HL-60/S4 treated with retinoic acid at 250 ng/mL for 4 days and 3 days (cell line): ENCODE data around the gene PAN2.
"Not testable (repeated sequence)": the region's sequence is repeated elsewhere in the genome, so short reads cannot be mapped to it uniquely, and the experiment has no call there.

ENCODE experiments used
- in situ Hi-C: fragments of 300-500 bp; cut with MboI; formaldehyde crosslinking; loops from 2 replicates; pipeline ENCODE4 v1.7.0; 2022; ENCODE audit warnings: low sequenced_read_pairs

The PAN2 gene

GRCh38 chr12:56278905-56279304, 54.9 kb downstream of the PAN2 start:
- in situ Hi-C loops, result no loop called here

GRCh38 chr12:56274299-56274698, 59.5 kb downstream of the PAN2 start:
- in situ Hi-C loops, result no loop called here

- in situ Hi-C loops, result not testable (repeated sequence)
Measured at GRCh38 chr12:56272468-56272867, 61.3 kb downstream of the PAN2 start.

GRCh38 chr12:56271031-56271430, 62.8 kb downstream of the PAN2 start:
- in situ Hi-C loops, result no loop called here

- in situ Hi-C loops, result no loop called here
Measured at GRCh38 chr12:56267443-56268071, 66.2 kb downstream of the PAN2 start.

GRCh38 chr12:56266693-56267442, 66.9 kb downstream of the PAN2 start, which contains the start of gene COQ10A:
Gene COQ10A (plus strand): TSS chr12:56266942. CDS start chr12:56267119, 177 bp downstream.
- in situ Hi-C loops, result no loop called here
